Stomach (tissue), 19 donors: ENCODE data around the gene MGME1. TPM values are rescaled to one million over a fixed set of nuclear protein-coding genes. Genes with fewer than 3 reads are reported as not detected.

Experiments
- DNase-seq, 2 donors: peaks; one replicate each; pipeline versions ENCODE4 v3.0.0 to v3.0.0-alpha.2; 2013 to 2019
- H3K27ac ChIP-seq, 5 donors: fragments of 200-600 bp in 4 of 5; sonication (generic) in 4 of 5; one replicate each; pipeline ENCODE4 v1.5.1; 2013 to 2019; ENCODE audit warnings: mild to moderate bottlenecking in 1 of 5, moderate library complexity in 1 of 5
- H3K27me3 ChIP-seq, 3 donors: fragments of 200-600 bp; sonication (generic); one replicate each; pipeline ENCODE4 v1.5.1; 2017 to 2019; ENCODE audit warnings: mixed run types in 1 of 3
- H3K36me3 ChIP-seq, 4 donors: fragments of 200-600 bp; sonication (generic); 1 replicate in 3 of 4; 2 replicates in 1 of 4; pipeline ENCODE4 v1.5.1; 2016 to 2019
- H3K4me1 ChIP-seq, 4 donors: fragments of 200-600 bp; sonication (generic); one replicate each; pipeline ENCODE4 v1.5.1; 2016 to 2019
- H3K4me3 ChIP-seq, 4 donors: fragments of 200-600 bp; sonication (generic) in 3 of 4; one replicate each; pipeline ENCODE4 v1.5.1; 2016 to 2019; ENCODE audit warnings: mild to moderate bottlenecking in 1 of 4
- H3K9me3 ChIP-seq, 4 donors: fragments of 200-600 bp; sonication (generic); one replicate each; pipeline ENCODE4 v1.5.1; 2016 to 2019
- CTCF ChIP-seq, 7 experiments: fragments of 450-650 bp in 4 of 7; fragments of 200-600 bp in 3 of 7; sonication (generic) in 3 of 7; IDR thresholded peaks; one replicate each; pipeline ENCODE4 v1.5.1; 2016 to 2019; ENCODE audit warnings: antibody characterized with exemption in 7 of 7, control low read depth in 2 of 7, mild to moderate bottlenecking in 1 of 7
- EP300 ChIP-seq: sonication (generic); formaldehyde crosslinking; IDR thresholded peaks from one replicate; pipeline ENCODE4 v1.6.1; 2017; ENCODE audit warnings: antibody characterized with exemption
- POLR2A ChIP-seq, 4 donors: fragments of 450-650 bp; IDR thresholded peaks; one replicate each; pipeline ENCODE4 v1.6.1; 2016; ENCODE audit warnings: antibody characterized with exemption in 4 of 4, control low read depth in 2 of 4, mild to moderate bottlenecking in 1 of 4, moderate library complexity in 1 of 4
- POLR2AphosphoS5 ChIP-seq, 3 donors: sonication (generic); formaldehyde crosslinking; IDR thresholded peaks; one replicate each; pipeline ENCODE4 v1.6.1; 2016; ENCODE audit warnings: antibody characterized with exemption in 3 of 3
- WGBS, 5 donors: extraction: QIAGEN DNeasy Blood & Tissue Kit in 3 of 5; methylation state at CpG; one replicate each; pipeline versions ENCODE4 v1.1.5 to v1.1.7; 2013 to 2018; 5-methylcytosine and 5-hydroxymethylcytosine counted together
- intact Hi-C: fragments of 100-400 bp; cut with DNase I; formaldehyde crosslinking; loops from one replicate; pipeline ENCODE4 v1.15.1; 2023; ENCODE audit warnings: low total_unique reads
- long read RNA-seq, 10 donors: transcript quantifications; one replicate each; lab custom pipeline, GENCODE V29; 2026
- polyA plus RNA-seq, 3 donors: library from polyadenylated mRNA; stranded (reverse); fragments of 200-250 nt; gene quantifications; one replicate each; pipeline ENCODE4 v1.2.3, GENCODE V29; 2013
- total RNA-seq, 5 donors: library from RNA; depleted of rRNA; stranded (reverse); fragments of >200 nt; gene quantifications; one replicate each; pipeline versions ENCODE4 v1.1.0 to v1.2.3, GENCODE V29; 2014 to 2016
- donor health status: healthy with polysubstance abuse.
- donor health status: Bipolar disorder and iron deficiency.
- donor health status: healthy.

Gene MGME1
- total RNA-seq (10 to 100 TPM in 1 of 5 donors, 1 to 10 TPM in 4; 2.3 to 19.1 (median 6.4) TPM), polyA plus RNA-seq (10 to 100 TPM in 2 of 3 donors, 1 to 10 TPM in 1; 6.7 to 11.0 (median 10.1) TPM)
- long read RNA-seq, donor 1, partial matches to known transcripts: 0 of 3 reads
- long read RNA-seq, donor 1, other reads (novel, unspliced or antisense): 0 of 3 reads
- long read RNA-seq, donor 2, partial matches to known transcripts: 0 of 2 reads
- long read RNA-seq, donor 2, other reads (novel, unspliced or antisense): 0 of 2 reads
- long read RNA-seq, donor 3, partial matches to known transcripts: 0 of 2 reads
- long read RNA-seq, donor 3, other reads (novel, unspliced or antisense): 0 of 2 reads
- long read RNA-seq, donor 4, partial matches to known transcripts: 0 of 1 reads
- long read RNA-seq, donor 4, other reads (novel, unspliced or antisense): 0 of 1 reads
- long read RNA-seq, donor 5, partial matches to known transcripts: 0 of 4 reads
- long read RNA-seq, donor 5, other reads (novel, unspliced or antisense): 0 of 4 reads
- long read RNA-seq, donor 6, transcript MGME1-203 (5 exons, 2,336 nt): major isoform, 9 of 21 reads
- long read RNA-seq, donor 6, partial matches to known transcripts: 12 of 21 reads
- long read RNA-seq, donor 6, other reads (novel, unspliced or antisense): 0 of 21 reads
- long read RNA-seq, donor 7, partial matches to known transcripts: 0 of 1 reads
- long read RNA-seq, donor 7, other reads (novel, unspliced or antisense): 0 of 1 reads
- long read RNA-seq, donor 8, partial matches to known transcripts: 0 of 5 reads
- long read RNA-seq, donor 8, other reads (novel, unspliced or antisense): 0 of 5 reads
- long read RNA-seq, donor 9: 0 reads
- long read RNA-seq, donor 10, partial matches to known transcripts: 0 of 1 reads
- long read RNA-seq, donor 10, other reads (novel, unspliced or antisense): 0 of 1 reads

- intact Hi-C loops: no loop called here
- H3K4me1 ChIP-seq: peaks cover 53 to 80% (median 72%) of the 10 kb centered on the region in 4 donors
- WGBS, 5 donors: 0% methylated on average over 41 to 96 of the region's 96 CpGs
- peak; percentile 99 to 100 for DNase-seq
- no peaks in the 10 kb centered on the region for H3K27me3 ChIP-seq
- no peaks in the 10 kb centered on the region for H3K9me3 ChIP-seq
- H3K27ac ChIP-seq: peak within 1 kb of the TSS; percentile 93 to 98 (median 97)
- TF ChIP-seq EP300 (no peak), POLR2AphosphoS5 (IDR thresholded peaks at IDR 0.05) (peak; percentile 79 to 96 (median 95))
- H3K36me3 ChIP-seq: no peaks in the 10 kb centered on the region
- peak within 1 kb of the TSS; percentile 66 to 91 (median 88) for H3K4me3 ChIP-seq
These were observed at the start of gene MGME1, which contains the start of gene SNX5 for GRCh38 chr20:17968366-17969277. TSS of gene MGME1 (plus strand) at chr20:17969018. CDS start at chr20:17969860, 842 bp downstream. TSS of gene SNX5 (minus strand) at chr20:17968794. CDS start at chr20:17968425, 369 bp downstream.

GRCh38 chr20:17919149-17919548, 49.7 kb upstream of the MGME1 start:
- TF ChIP-seq POLR2A (IDR thresholded peaks at IDR 0.05): no peak
- no peak for TF ChIP-seq EP300
- no peak for TF ChIP-seq CTCF (IDR thresholded peaks at IDR 0.05)
- TF ChIP-seq POLR2AphosphoS5 (IDR thresholded peaks at IDR 0.05): no peak
- intact Hi-C loops: no loop called here

GRCh38 chr20:17921774-17922173, 47.0 kb upstream of the MGME1 start:
- Histone ChIP-seq H3K4me3 (no peak overlapping the region), H3K9me3 (no peaks in the 10 kb centered on the region)

More at GRCh38 chr20:17919149-17919548, 49.7 kb upstream of the MGME1 start:
- Histone ChIP-seq H3K27ac (no peak overlapping the region), H3K27me3 (no peaks in the 10 kb centered on the region), H3K4me3 (no peak overlapping the region), H3K9me3 (no peaks in the 10 kb centered on the region), H3K4me1 (no peaks in the 10 kb centered on the region), H3K36me3 (no peaks in the 10 kb centered on the region)
- DNase-seq: no peak
- 89 to 93% (median 91%) methylated on average over 8 of the region's 8 CpGs for WGBS, 5 donors

More at GRCh38 chr20:17921774-17922173, 47.0 kb upstream of the MGME1 start:
- H3K36me3 ChIP-seq: no peaks in the 10 kb centered on the region
- H3K27me3 ChIP-seq: no peaks in the 10 kb centered on the region
- H3K4me1 ChIP-seq: peaks cover 9 to 21% (median 19%) of the 10 kb centered on the region in 4 donors
- TF ChIP-seq CTCF (IDR thresholded peaks at IDR 0.05) (no peak), POLR2AphosphoS5 (IDR thresholded peaks at IDR 0.05) (no peak), EP300 (no peak), POLR2A (IDR thresholded peaks at IDR 0.05) (no peak)
- DNase-seq: no peak
- H3K27ac ChIP-seq: no peak overlapping the region
- 4 to 21% (median 8%) methylated on average over 1 of the region's 1 CpG for WGBS, 5 donors
- intact Hi-C loops: no loop called here
